ENCODE data around the gene SYT9.

The SYT9 gene

DNA sequence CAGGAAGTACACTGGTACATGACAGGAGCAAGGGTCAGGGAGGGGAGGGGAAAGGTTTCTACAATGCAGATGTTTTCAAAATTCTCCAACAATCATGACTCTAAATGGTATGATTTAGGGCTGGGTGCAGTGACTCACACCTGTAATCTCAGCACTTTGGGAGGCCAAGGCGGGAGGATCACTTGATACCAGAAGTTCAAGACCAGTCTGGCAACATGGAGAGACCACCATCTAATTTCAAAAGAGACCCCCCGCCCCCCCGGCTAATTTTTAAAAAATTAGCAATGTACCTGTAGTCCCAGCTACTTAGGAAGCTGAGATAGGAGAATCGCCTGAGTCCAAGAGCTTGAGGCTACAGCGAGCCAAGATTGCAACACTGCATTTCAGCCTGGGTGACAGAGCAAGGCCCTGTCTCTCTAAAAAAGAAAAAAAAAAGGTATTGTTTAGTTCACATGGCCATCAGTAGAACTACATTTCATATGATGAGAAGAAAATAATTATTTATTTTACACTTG is 217.7 kb downstream of the SYT9 start:
- H3K4me3 ChIP-seq (ENCODE audit: low read depth, low read length): no peak overlapping the region
- no peak for TF ChIP-seq POLR2A (IDR thresholded peaks at IDR 0.05; ENCODE audit: extremely low read depth, insufficient read length)
- no peak for DNase-seq (ENCODE audit: low read depth)

DNA sequence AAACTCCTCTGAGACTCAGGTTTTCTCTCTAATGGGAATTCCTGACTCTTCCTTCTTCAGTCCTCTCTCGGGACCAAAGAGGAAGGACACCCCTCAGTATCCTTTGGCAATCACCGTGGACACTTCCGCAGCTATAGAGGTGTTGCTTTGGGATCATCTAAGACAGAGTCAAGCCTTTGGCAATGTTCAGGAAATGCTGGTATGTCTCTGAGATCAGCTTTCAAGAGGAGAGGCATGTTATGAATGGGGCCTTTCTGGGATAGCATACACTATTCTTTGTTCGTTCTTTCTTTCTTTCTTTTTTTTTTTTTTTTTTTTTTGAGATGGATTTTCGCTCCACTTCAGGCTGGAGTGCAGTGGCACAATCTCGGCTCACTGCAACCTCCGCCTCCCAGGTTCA is 219.4 kb downstream of the SYT9 start:
- no peak for DNase-seq (ENCODE audit: low read depth)
- TF ChIP-seq MYC (IDR thresholded peaks at IDR 0.05; ENCODE audit: low read depth, low read length) (no peak), POLR2A (IDR thresholded peaks at IDR 0.05; ENCODE audit: extremely low read depth, insufficient read length) (no peak)
- TF ChIP-seq, protein P1, sequence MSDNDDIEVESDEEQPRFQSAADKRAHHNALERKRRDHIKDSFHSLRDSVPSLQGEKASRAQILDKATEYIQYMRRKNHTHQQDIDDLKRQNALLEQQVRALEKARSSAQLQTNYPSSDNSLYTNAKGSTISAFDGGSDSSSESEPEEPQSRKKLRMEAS (IDR thresholded peaks at IDR 0.05; ENCODE audit: low read depth, low read length): no peak
- TF ChIP-seq, protein P2, sequence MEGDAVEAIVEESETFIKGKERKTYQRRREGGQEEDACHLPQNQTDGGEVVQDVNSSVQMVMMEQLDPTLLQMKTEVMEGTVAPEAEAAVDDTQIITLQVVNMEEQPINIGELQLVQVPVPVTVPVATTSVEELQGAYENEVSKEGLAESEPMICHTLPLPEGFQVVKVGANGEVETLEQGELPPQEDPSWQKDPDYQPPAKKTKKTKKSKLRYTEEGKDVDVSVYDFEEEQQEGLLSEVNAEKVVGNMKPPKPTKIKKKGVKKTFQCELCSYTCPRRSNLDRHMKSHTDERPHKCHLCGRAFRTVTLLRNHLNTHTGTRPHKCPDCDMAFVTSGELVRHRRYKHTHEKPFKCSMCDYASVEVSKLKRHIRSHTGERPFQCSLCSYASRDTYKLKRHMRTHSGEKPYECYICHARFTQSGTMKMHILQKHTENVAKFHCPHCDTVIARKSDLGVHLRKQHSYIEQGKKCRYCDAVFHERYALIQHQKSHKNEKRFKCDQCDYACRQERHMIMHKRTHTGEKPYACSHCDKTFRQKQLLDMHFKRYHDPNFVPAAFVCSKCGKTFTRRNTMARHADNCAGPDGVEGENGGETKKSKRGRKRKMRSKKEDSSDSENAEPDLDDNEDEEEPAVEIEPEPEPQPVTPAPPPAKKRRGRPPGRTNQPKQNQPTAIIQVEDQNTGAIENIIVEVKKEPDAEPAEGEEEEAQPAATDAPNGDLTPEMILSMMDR (IDR thresholded peaks at IDR 0.05; ENCODE audit: low read depth, low read length): no peak
- no peak overlapping the region for H3K4me3 ChIP-seq (ENCODE audit: low read depth, low read length)

DNA sequence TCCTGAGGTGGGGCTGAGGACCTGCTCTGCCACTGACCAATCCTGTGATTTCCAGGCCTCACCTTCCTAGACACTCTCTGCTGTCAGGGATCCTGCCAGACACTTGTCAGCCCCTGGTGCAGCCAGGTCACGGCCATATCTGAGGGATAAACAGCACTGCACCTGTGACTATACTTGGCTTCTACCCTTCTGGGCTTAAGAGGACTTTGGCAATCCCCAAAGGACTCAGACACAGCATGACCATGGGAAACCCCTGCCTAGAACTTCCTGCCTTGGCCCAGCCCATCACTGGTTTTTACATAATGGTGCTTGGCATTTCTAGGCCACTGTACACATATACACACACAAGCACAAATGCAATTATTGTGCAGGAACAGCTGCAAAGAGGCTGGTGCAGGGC is 222.0 kb downstream of the SYT9 start:
- no peak overlapping the region for H3K4me3 ChIP-seq (ENCODE audit: low read depth, low read length)
- peak; percentile 53 for DNase-seq (ENCODE audit: low read depth)
- TF ChIP-seq MYC (IDR thresholded peaks at IDR 0.05; ENCODE audit: low read depth, low read length) (no peak), POLR2A (IDR thresholded peaks at IDR 0.05; ENCODE audit: extremely low read depth, insufficient read length) (no peak)
- TF ChIP-seq, protein P1 (IDR thresholded peaks at IDR 0.05; ENCODE audit: low read depth, low read length): peak; percentile 28; the same call in 1 of the 2 replicates
- TF ChIP-seq, protein P2 (IDR thresholded peaks at IDR 0.05; ENCODE audit: low read depth, low read length): no peak

DNA sequence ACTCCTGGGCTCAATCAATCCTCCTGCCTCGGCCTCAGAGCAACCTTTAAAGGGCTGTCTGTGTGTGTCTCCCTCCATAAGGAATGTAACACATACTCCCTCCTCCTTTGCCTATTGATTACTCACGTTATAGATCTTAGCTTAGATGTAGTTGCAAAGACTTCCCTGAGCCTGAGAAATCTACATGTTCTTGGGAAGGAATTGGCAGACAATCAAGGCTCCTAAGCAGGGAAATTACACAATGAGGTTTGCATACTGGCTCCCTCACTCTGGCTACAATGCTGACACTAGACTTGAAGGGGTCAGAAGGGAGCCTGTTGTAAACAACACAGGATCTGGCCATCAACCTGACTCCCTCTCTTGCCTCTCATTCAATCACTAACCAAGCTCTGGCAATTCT is 228.4 kb downstream of the SYT9 start:
- no peak for DNase-seq (ENCODE audit: low read depth)
- TF ChIP-seq POLR2A (IDR thresholded peaks at IDR 0.05; ENCODE audit: extremely low read depth, insufficient read length): no peak
- TF ChIP-seq, protein P1 (IDR thresholded peaks at IDR 0.05; ENCODE audit: low read depth, low read length): no peak
- no peak for TF ChIP-seq MYC (IDR thresholded peaks at IDR 0.05; ENCODE audit: low read depth, low read length)
- TF ChIP-seq, protein P2 (IDR thresholded peaks at IDR 0.05; ENCODE audit: low read depth, low read length): no peak
- H3K4me3 ChIP-seq (ENCODE audit: low read depth, low read length): no peak overlapping the region

DNA sequence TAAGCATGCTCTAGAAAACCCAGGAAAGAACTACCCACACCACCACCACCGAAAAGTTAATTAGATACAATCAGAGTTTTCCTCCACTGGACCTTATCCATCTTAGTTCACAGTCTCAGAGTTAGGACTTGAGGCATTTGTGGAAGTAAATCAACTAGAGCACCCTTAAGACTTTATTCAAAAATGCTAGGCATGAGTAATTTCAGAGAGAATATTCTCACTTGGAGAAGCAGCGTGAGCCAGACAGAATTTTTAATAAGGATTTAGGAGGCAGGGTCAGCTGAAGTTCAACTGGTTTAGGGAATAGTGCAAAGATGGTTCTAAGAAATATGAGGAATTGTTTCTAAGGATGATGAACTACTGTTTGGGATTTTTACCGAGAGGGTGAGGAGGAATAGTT is 232.4 kb downstream of the SYT9 start:
- TF ChIP-seq, protein P1 (IDR thresholded peaks at IDR 0.05; ENCODE audit: low read depth, low read length): no peak
- TF ChIP-seq POLR2A (IDR thresholded peaks at IDR 0.05; ENCODE audit: extremely low read depth, insufficient read length) (no peak), MYC (IDR thresholded peaks at IDR 0.05; ENCODE audit: low read depth, low read length) (no peak)
- TF ChIP-seq, protein P2 (IDR thresholded peaks at IDR 0.05; ENCODE audit: low read depth, low read length): no peak
- no peak for DNase-seq (ENCODE audit: low read depth)
- H3K4me3 ChIP-seq (ENCODE audit: low read depth, low read length): no peak overlapping the region

DNA sequence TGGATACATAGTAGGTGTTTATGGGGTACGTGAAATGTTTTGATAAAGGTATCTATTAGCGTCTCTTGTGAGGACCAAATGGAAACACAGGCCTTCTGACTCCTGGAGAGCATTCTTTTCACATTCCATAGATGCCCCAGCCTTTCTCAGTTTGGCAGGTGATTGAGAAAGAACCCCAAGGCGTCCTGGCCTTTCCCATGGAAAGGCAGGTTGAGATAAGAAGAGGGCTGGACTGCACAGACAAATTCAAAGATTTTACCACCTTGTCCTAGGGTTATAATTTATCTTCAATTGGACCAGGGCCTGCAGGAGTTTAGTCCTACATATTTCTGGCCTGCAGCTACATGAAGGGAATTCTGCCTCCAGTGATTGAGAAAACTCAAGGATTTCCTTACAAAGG is 232.9 kb downstream of the SYT9 start:
- no peak for DNase-seq (ENCODE audit: low read depth)
- H3K4me3 ChIP-seq (ENCODE audit: low read depth, low read length): no peak overlapping the region
- no peak for TF ChIP-seq POLR2A (IDR thresholded peaks at IDR 0.05; ENCODE audit: extremely low read depth, insufficient read length)
- TF ChIP-seq, protein P1 (IDR thresholded peaks at IDR 0.05; ENCODE audit: low read depth, low read length): no peak
- TF ChIP-seq, protein P2 (IDR thresholded peaks at IDR 0.05; ENCODE audit: low read depth, low read length): no peak
- TF ChIP-seq MYC (IDR thresholded peaks at IDR 0.05; ENCODE audit: low read depth, low read length): no peak
